Thoracic aorta (tissue), 2 donors: Measurements from ENCODE around the gene PDE3B. TPM values are rescaled to one million over a fixed set of nuclear protein-coding genes. Genes with fewer than 3 reads are reported as not detected.

Source experiments
- ATAC-seq: fragments of 150-250 bp; one replicate; pipeline ENCODE4 v1.8.0; 2017; ENCODE audit warnings: low read depth; ENCODE audit not compliant: insufficient number of reproducible peaks, low FRiP score
- DNase-seq: peaks from one replicate; pipeline ENCODE4 v3.0.0-alpha.2; 2020; ENCODE audit warnings: low spot score
- H3K27ac ChIP-seq, 2 donors: fragments of 200-600 bp; sonication (generic); 1 replicate in 1 of 2; 2 replicates in 1 of 2; pipeline ENCODE4 v1.5.1; 2016; ENCODE audit warnings: mild to moderate bottlenecking in 2 of 2, moderate library complexity in 2 of 2
- H3K27me3 ChIP-seq: fragments of 200-600 bp; sonication (generic); replicated peaks from 2 replicates; pipeline ENCODE4 v1.6.0; 2016; ENCODE audit warnings: mild to moderate bottlenecking; ENCODE audit not compliant: insufficient read depth
- H3K36me3 ChIP-seq: fragments of 200-600 bp; sonication (generic); one replicate; pipeline ENCODE4 v1.5.1; 2016
- H3K4me1 ChIP-seq, 2 donors: fragments of 200-600 bp; sonication (generic); 1 replicate in 1 of 2; 2 replicates in 1 of 2; pipeline versions ENCODE4 v1.5.1 to v1.6.0; 2016; ENCODE audit warnings: low read depth in 2 of 2, mild to moderate bottlenecking in 1 of 2; ENCODE audit not compliant: control insufficient read depth in 1 of 2
- H3K4me3 ChIP-seq: fragments of 200-600 bp; sonication (generic); 2 replicates; pipeline ENCODE4 v1.5.1; 2016; ENCODE audit warnings: mild to moderate bottlenecking
- H3K9me3 ChIP-seq: fragments of 200-600 bp; sonication (generic); 2 replicates; pipeline ENCODE4 v1.5.1; 2016
- total RNA-seq, 2 donors: library from RNA; depleted of rRNA; stranded (reverse); fragments of >200 nt; gene quantifications; one replicate each; pipeline versions ENCODE4 v1.1.0 to v1.2.3, GENCODE V29; 2016
- TF ChIP-seq, protein P1 (sequence below): fragments of 200-600 bp; sonication (generic); IDR thresholded peaks from one replicate; pipeline ENCODE4 v1.5.1; 2019; ENCODE audit warnings: antibody characterized with exemption

Gene PDE3B
- total RNA-seq, 2 donors from 2014 or later = 21.6 to 24.0 TPM

DNA sequence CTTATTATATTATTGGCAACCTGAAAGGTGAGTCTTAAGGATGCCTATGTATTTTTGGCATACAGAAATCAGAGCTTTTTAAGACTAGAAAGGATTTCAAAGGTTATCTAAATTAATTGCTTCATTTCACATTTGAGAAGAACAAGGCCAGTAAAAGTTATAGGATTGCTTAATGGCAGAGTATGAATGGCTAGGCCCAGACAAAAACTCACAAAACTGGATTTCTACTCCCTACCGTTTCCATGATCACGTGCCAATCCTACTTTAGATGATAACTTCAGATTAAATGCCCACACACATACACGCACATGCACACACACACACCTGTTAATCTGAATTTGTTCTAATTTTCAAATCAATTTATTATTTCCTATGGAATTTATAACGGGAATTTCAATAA, 1.8 kb upstream of the PDE3B start:
- no peak overlapping the region for H3K27ac ChIP-seq
- H3K9me3 ChIP-seq = no peaks in the 10 kb centered on the region
- DNase-seq (no peak), ATAC-seq (no peak)
- H3K4me1 ChIP-seq = peaks cover 10 to 37% of the 10 kb centered on the region in 2 donors
- H3K27me3 ChIP-seq = no peaks in the 10 kb centered on the region
- TF ChIP-seq, protein P1, sequence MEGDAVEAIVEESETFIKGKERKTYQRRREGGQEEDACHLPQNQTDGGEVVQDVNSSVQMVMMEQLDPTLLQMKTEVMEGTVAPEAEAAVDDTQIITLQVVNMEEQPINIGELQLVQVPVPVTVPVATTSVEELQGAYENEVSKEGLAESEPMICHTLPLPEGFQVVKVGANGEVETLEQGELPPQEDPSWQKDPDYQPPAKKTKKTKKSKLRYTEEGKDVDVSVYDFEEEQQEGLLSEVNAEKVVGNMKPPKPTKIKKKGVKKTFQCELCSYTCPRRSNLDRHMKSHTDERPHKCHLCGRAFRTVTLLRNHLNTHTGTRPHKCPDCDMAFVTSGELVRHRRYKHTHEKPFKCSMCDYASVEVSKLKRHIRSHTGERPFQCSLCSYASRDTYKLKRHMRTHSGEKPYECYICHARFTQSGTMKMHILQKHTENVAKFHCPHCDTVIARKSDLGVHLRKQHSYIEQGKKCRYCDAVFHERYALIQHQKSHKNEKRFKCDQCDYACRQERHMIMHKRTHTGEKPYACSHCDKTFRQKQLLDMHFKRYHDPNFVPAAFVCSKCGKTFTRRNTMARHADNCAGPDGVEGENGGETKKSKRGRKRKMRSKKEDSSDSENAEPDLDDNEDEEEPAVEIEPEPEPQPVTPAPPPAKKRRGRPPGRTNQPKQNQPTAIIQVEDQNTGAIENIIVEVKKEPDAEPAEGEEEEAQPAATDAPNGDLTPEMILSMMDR = no peak
- no peak overlapping the region for H3K4me3 ChIP-seq
- H3K36me3 ChIP-seq = no peaks in the 10 kb centered on the region

DNA sequence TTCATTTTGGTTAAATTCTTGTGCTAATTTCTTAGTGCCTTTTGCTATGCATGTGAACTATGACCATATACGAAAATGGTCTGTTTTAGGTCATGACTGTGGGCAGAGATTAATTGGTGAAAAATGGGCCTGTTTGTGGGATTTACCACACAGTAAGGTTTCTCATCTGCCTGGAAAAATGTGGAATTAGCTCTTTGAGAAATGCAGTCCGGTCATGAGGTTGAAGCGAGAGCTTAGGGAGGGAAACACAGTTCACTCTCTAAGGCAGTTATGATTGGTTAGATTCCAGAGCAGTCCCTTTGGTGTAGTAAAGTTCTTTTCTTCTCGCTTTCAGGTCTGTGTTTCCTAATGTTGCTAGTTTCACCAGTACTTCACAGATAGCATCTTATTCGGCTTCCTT, 1.2 kb upstream of the PDE3B start:
- H3K9me3 ChIP-seq = no peaks in the 10 kb centered on the region
- TF ChIP-seq, protein P1 = no peak
- H3K27ac ChIP-seq = peak overlapping the region; percentile 26 to 86
- H3K4me3 ChIP-seq = peak overlapping the region; percentile 91
- no peaks in the 10 kb centered on the region for H3K27me3 ChIP-seq
- H3K36me3 ChIP-seq = no peaks in the 10 kb centered on the region
- no peak for DNase-seq
- H3K4me1 ChIP-seq = peaks cover 10 to 40% of the 10 kb centered on the region in 2 donors
- no peak for ATAC-seq

DNA sequence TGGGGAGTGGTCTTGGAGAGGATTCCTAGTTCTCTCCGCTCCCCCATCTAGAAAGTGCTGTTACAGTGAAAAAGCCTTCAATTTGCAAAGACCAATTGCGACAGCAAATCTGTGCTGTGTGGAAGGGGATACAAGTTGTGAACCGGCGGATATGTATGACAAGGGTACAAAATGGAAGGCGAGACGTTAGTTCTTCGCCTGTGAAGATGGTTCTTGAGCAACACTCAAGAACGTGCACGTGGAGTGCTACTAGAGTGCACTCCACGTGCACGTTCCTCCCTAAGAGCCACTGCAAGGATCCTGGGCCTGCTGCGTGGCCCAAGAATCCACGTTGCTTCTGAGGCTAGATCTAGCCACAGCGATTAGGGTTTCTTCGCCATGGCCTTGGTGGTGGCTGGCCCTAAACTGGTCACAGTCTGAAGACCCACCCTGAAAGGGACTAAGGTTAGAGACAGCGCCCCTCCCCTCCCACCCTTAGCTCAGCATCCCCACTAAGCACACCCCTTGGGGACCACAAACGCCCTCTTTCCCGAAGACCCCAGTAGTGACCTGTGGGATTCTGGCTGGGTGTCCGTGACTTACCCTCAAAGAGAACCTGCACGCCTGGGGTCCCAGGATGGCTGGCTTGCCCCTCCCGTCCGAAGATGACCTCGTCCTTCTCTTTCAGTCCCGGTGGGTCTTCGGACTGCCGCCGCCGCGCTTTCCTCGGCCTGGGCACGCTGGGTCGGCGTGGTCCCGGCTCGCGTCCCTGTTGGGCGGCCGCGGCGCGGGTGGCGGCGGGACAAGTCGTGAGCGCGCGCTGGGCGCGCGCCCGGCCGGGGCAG, 519 bp upstream of the PDE3B start:
- Histone ChIP-seq H3K36me3 (no peaks in the 10 kb centered on the region), H3K4me3 (peak overlapping the region; percentile 91), H3K4me1 (peaks cover 10 to 33% of the 10 kb centered on the region in 2 donors), H3K9me3 (no peaks in the 10 kb centered on the region), H3K27ac (peak overlapping the region; percentile 58 to 86), H3K27me3 (no peaks in the 10 kb centered on the region)
- DNase-seq = no peak
- peak; percentile 66 for ATAC-seq
- TF ChIP-seq, protein P1 = no peak

DNA sequence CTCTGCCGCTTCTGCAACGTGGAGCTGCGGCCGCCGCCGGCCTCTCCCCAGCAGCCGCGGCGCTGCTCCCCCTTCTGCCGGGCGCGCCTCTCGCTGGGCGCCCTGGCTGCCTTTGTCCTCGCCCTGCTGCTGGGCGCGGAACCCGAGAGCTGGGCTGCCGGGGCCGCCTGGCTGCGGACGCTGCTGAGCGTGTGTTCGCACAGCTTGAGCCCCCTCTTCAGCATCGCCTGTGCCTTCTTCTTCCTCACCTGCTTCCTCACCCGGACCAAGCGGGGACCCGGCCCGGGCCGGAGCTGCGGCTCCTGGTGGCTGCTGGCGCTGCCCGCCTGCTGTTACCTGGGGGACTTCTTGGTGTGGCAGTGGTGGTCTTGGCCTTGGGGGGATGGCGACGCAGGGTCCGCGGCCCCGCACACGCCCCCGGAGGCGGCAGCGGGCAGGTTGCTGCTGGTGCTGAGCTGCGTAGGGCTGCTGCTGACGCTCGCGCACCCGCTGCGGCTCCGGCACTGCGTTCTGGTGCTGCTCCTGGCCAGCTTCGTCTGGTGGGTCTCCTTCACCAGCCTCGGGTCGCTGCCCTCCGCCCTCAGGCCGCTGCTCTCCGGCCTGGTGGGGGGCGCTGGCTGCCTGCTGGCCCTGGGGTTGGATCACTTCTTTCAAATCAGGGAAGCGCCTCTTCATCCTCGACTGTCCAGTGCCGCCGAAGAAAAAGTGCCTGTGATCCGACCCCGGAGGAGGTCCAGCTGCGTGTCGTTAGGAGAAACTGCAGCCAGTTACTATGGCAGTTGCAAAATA, 816 bp downstream of the PDE3B start:
- DNase-seq = no peak
- no peaks in the 10 kb centered on the region for H3K36me3 ChIP-seq
- peak overlapping the region; percentile 91 for H3K4me3 ChIP-seq
- no peak for ATAC-seq
- H3K9me3 ChIP-seq = no peaks in the 10 kb centered on the region
- no peaks in the 10 kb centered on the region for H3K27me3 ChIP-seq
- peak overlapping the region; percentile 84 to 86 for H3K27ac ChIP-seq
- TF ChIP-seq, protein P1 = peak; percentile 19
- peaks cover 10 to 32% of the 10 kb centered on the region in 2 donors for H3K4me1 ChIP-seq
